Measurements from ENCODE around the gene SORCS3.

SORCS3 gene

DNA sequence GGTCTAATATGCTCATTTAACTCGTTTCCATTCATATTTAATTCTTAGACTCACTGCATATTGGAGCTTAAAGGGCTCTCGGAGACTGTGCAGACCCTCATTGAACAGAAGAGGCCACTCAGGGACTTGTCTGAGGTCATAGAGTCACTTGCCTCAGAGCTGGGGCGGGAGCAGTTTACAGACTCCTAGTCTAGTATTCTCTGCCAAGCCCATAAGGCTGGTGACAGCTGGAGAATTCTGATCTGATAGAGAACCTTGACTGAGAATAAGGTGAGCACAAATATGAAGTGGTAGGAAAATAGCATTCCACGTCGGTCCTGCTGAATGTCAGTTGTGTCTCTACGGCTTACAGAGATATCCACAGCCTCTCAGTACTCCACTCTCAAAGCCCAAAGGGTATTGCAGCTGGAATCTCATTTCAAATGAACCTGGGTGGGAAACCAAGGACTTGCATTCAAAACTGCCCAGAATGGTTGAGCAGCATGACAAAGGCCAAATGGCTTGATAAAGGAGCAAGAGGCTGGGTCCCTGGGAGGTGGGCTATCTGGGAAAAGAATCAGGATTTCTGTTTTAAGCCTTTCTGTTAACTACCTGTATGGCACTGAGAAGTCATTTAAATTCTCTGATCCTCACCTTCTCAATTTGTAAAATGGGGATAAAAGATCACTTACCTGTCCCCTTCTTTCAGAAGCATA is 283.2 kb downstream of the SORCS3 start:
- no peak for DNase-seq

DNA sequence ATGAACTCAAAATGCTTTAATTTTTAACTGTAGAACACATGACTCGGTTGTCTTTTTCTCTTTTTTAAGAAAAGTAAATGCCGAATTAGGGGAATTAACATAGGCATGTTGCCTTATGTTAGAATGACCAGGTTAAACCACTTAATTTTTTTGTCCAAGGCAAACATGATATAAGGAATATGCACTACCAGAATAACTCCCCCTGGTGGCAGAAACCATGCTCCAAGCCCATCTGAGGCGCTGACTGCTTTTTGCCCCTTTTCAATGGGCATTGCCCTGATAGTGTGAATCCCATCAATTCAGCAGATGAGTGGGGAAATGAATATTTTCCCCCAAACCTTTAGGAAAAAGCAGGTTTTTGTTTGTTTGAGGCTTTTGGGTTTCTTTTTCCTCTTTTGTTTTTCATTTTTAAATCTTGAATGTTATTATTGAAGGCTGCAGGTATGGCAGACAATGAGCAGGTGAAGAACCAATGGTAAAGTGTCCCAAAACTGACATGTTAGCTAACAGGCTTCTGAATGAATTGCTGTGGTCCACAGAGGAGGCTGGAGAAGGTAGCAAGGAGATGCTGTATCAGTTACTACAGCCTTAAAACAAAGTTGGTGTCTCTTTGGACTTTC is 284.3 kb downstream of the SORCS3 start:
- DNase-seq, result peak in 1 of 5 experiments; percentile 22

DNA sequence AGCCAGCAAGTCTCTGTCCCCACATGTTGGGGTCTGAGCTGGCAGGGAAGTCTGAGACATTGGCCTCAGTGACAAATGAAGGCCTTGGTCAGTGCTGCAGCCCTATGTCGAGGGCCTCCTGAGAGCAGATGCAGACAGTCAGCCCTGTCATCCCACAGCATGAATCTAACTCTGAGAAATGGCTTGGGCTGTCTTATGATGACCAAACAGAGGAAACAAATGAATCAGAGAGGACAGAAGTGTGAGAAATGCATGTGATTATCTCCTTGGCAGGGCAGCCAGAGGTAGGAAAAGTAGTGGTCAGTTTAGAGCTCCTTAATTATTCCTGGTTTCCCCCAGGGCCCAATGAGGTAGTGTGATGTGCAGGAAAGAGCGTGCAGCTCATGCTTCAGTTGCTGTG is 287.6 kb downstream of the SORCS3 start:
- DNase-seq, result no peak

DNA sequence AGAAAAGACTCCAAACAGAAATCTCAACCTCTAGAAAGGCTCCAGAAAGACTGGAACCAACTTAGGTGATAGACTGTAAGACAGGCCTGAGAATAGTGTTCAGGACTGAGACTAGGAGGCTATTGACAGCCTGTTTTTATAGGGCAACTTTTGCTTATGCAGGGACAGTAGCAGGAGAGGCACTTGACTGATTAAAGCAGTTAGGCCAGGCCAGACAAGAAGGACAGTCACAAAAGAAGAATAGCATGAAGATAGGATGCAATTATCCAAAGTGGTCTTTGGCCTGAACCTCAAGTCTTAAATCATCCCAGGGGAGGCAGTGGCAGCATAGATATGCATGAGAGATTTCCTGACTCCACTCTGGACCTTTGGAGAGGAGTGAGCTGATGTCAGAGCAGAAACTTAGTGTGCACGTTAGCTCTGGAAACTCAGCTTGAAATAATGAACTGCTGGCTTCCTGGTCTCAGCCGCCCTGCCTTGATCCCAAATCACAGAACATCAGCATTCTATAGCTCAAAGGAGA is 290.6 kb downstream of the SORCS3 start:
- DNase-seq, result no peak

DNA sequence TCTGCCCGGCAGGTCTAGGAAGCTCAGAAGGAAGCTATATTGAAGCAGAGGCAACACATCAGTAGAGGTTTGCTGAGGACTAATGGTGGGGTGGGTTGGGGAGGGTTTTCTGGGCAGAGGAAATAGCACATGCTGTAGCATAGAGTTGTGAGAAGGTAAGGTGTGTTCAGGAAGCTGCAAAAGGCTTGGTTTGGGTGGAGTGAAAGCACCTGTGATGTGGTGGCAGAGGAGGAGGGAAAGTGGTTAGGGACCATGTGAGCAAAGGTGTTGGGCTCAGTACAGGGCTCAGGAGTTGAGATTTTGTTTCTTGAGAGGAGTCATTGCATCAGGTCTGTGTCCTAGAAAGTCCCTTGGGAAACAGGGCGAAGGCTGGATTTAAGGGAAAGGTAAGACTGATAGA is 294.6 kb downstream of the SORCS3 start:
- no peak for DNase-seq

DNA sequence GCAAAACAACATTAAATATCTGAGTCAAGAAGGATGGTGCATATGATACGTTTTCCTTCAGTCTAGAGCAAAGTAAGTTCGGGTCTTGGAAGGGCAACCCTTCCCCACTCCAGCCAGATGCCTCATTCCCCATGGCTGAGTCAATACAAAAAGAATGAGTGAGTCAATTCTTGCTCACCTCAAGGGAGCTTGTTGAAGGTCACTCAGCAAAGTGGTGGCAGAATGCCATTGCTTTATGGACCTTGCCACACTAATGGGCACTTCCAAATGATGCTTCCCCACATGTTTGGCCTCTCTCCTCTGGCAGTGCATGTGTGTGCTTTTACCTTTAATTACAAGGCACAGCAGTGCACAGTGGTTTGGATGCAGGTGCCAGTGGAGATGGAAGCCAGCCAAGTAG is 296.5 kb downstream of the SORCS3 start:
- no peak for DNase-seq

DNA sequence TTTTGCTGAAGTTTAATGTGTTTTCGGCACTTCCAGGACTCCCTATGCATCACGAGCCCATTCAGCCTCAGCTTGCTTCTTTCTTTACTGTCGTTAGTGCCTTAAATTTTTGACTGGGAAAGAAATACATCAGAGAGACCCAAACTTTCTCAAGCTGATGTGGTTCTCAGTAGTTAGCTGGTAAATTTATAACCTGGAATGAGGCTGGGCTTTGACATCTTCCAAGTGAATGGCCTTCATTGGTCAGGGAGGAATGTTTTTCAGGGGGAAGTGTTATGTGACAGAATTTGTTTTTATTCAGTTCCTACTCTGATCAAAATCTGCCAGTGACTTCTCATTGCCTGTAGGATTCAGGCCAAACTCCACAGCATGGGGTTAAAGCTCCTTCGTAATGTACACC is 296.9 kb downstream of the SORCS3 start:
- no peak for DNase-seq

DNA sequence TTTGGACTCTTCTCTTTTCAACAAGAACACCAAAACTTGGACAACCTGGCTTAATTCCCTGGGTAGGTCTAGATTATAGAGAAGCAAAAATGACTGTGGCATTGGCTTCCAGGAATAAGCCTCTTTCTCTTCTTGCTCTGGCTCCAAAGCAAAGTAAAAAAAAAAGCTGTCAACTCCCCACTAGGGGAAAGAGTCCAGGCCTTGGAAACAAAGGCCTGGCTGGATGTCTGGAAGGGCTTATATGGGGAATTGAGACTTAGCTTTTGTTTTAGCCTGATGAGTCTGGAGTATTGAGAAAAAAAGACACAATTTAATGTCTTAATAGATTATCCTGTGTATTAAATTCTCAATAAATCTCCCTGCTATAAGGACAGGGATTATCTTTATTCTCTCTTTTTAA is 300.6 kb downstream of the SORCS3 start:
- no peak for DNase-seq

DNA sequence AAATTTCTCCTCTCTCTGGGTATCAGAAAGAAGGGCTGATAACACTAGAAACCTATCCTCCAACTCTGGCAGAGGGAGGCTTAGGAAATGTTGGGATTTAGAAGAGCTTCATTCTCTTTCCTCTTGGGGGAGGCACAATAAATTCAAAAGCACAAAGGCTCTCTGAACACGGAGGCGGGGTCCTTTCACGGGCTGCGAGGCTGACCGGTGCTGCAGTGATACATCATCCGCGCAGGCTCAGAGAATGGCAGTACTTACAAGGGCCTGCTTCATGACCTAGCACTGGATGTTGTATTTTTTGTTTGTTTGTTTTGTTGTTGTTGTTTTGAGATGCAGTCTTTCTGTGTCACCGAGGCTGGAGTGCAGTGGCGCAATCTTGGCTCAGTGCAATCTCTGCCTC is 306.2 kb downstream of the SORCS3 start:
- DNase-seq, result no peak

DNA sequence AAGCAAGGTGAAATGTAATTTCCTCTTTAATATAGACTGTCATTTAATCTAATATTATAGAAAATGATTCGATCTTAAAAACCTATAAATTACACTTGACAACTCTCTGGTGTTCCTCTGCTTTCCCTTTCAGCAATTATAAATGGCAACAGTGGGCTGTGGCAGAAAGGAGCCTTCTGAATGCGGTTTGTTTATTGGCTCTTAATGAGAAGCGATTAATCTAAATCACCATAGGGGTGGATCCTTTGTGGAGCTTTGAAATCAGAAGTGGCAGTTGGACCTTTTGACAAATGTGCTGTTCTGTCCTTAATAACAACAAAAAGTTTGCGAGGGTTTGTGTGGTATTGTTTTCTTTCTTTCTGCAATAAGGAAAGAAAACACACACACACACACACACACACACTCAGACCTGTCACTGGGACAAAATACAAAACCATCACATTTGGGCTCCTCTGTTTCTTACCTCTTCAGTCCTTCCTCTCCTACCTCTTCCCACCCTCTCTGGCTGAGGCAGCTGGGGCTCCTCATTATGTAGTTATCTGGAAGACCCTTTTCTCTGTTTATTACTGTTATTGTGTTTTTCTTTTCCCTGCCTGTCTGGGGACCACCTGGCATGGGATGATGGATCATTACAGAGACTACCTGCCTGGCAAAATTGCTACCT is 316.2 kb downstream of the SORCS3 start:
- DNase-seq, result no peak

DNA sequence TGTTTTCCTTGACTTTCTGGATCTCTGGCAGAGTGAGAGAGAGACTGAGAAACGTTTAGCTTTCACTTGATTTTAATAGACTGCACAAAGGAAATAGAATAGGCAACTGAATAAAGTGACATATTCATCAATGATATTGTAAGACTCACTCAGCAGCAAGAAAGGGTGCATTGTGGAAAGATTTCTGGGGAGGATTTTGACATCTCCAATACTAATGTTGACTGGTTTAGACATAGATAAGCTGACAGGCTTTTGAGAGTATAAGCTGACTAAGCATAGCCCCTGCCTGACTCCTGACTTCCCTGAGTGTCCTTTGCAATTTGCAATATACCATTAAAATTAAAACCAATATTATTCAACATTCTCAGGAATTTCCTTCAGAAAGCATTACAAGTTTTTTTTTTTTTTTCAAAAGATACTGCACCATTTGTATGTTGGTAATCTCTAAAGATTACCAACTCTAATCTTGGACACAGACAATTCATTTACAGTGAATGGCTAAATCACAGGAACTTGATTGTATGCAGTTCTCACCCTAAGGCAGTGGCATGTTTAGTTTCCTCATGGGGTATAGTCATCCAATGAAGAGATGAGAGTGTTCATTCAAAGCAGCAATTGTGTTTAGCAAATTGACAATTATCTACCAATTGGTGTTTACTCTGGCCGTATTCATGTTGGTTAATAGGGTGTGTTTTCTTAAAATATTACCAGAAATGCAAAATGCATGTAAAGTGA is 325.6 kb downstream of the SORCS3 start:
- DNase-seq, result no peak

DNA sequence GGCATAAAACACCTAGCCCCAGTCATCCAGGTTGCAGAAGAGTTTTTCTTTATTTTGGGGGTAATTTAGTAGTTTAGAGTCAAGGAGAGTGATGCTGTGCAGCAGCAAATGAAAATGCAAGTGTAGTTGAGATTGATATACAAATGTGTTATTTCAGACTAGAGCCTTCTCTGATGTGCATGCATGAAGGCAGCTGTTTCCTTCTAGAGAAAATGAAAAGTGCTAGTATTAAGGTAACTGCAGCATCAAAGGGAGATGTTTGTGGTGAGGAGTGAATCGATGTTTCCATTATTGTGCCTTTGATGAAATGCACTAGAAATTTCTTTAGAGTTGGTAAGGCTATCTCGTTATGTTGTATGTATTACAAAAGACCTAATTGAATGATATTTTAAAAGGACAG is 339.3 kb downstream of the SORCS3 start:
- DNase-seq, result no peak

DNA sequence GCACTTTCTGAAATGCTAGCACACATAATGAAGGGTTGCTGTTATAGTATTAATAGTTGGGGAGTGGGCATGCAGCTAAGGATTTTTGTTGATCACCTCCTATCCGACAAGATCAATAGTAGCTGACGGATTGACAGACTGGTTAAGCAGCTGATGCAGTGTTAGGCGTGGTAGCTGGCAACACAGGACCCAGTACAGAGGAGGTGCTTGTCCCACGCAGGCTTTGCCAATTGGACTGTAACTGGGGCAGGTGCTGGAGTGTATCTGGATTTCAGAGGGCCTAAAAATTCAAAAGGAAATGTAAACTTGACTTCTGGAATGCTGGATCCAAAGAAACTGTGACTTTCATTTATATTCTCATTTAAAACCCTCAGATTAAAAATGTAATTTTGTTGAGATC is 340.9 kb downstream of the SORCS3 start:
- no peak for DNase-seq

DNA sequence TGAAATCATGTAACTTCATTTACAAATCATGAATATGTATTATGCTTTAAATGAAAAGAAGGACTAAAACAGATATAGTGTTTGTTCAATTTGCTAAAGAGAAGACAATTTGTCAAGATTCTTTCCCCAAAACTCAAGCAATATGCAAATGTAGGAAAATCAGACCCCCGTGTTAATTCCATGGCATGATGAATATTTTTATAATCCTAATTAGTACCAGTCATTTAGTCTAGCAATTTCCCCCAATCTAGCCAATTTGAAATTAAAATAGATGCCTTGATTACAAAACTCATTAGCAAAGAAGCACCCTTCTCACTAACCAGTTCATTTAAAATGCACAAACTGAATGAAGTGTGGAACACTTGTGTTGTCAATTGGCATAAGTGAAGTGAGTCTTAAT is 347.6 kb downstream of the SORCS3 start:
- DNase-seq, result no peak

DNA sequence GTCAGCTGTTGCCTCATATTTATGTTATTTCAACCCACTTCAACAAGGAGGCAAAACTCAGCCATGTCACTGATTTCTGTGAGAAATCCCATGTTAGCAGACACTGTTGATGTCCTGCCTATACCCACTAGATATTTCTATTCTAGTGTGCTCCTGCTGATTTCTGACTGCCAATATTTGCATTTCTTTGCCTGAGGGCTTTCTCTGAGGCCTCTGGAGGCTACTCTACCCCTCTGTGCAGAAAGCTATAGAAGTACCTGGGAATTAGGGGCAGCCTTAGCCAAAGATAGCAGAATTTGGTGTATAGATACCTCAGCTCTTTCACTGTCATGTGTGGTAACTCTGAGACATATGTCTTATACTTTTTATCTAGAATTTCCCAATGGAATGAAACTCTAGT is 348.8 kb downstream of the SORCS3 start:
- DNase-seq, result no peak

DNA sequence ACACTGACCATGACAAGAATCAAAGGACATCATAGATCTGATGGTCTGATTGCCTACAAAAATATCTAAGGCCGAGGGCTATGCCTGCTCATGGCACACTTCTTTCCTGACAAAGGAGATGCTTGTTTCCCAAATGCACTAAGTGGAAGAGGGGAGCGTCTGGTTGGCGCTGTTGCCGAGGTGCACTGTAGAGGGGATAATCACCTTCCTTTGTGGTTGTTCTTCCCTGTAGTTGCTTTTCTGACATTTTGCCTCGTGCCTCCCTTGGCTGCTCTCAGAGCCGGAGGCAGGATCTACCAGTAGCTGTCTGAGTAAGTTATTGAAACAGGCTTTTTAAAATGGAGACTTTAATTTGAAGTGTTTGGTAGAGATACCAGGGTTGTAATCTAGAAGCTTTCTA is 352.0 kb downstream of the SORCS3 start:
- DNase-seq, result no peak

DNA sequence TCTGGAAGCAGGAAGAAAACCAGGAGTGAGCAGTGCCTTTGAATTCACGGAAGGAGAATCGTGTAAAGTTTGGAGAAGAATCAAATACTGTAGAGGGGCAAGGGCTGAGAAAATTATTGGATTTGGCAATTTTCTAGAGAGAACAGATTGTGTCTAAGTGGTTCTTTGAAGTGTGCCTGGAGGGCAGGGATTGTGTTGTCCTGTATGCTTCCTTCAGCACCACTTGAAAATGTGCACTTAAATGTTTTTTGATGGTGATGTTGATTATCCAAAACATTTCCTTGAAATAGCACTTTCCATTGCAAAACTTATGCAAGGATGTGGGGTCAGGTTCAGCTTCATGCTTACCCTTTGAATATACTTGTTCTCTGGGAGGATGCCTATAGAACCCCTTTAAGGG is 360.2 kb downstream of the SORCS3 start:
- no peak for DNase-seq

DNA sequence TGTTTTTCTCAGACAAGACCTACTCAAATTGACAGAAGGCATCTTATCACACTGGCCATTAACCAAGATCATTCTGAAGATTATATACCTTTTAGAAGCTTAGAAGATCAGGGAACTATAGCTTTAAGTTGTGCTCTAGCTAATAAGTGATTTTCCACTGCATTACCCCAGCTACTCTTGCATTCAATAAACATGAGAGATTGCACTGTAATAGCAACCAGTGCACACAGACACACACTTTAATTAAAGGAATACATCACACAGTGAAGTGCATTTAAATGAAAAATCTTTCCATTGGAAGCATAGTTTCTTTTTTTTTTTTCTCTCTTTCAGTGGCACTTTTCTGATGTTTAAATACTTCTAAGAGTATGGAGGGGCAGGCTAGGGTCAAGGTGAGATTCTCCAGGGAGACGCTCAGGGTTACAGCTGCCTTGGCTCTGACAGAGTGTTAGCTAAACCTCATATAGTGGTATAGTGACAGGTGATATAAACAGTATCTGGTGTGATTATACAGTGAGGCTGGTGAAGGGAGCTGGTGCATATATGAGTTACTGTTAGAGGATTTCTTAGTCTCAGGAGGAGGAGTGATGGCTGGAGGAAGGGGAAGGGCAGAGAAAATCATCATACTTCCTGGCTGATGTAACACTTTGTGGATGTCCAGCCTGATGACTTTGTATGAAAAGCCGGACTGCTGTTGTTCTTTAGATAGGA is 369.5 kb downstream of the SORCS3 start:
- DNase-seq, result no peak

DNA sequence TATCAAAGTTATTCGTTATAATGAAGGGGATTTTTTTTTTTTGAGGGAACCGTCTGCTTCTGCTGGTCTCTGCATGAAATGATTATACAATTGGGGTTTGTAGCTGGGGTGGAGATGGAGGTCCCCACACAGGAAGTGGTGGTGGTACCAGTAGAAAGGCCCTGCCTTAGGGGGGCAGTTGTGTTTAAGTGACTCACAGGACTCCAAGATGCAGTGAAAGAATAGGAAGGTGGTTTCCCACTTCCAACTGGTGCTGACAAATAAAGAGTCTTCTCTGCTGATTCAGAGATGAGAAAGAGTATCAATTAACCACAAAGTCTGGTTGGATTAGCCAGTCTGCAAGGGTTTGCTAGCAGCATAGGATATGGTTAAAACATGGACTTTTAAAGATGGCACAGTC is 376.0 kb downstream of the SORCS3 start:
- peak in 1 of 5 experiments; percentile 27 for DNase-seq

DNA sequence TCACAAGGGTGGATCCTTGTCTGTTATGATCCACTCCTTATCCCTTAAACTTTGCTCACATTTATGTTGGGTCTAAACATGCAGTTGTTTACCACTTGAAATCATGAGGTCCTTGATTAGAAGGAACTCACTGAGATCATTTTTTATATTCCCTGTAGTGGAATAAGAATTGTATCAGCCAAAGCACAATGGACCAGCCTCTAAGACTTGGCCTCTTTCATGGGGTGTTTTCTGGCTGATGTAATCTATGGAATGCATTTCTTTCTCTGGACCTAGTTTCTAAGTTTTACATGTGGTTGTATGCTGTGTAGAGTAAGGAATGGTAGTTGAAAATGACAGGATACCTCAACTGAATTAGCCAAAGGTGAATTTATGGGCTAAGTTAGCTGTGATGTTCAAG is 376.6 kb downstream of the SORCS3 start:
- DNase-seq, result no peak

DNA sequence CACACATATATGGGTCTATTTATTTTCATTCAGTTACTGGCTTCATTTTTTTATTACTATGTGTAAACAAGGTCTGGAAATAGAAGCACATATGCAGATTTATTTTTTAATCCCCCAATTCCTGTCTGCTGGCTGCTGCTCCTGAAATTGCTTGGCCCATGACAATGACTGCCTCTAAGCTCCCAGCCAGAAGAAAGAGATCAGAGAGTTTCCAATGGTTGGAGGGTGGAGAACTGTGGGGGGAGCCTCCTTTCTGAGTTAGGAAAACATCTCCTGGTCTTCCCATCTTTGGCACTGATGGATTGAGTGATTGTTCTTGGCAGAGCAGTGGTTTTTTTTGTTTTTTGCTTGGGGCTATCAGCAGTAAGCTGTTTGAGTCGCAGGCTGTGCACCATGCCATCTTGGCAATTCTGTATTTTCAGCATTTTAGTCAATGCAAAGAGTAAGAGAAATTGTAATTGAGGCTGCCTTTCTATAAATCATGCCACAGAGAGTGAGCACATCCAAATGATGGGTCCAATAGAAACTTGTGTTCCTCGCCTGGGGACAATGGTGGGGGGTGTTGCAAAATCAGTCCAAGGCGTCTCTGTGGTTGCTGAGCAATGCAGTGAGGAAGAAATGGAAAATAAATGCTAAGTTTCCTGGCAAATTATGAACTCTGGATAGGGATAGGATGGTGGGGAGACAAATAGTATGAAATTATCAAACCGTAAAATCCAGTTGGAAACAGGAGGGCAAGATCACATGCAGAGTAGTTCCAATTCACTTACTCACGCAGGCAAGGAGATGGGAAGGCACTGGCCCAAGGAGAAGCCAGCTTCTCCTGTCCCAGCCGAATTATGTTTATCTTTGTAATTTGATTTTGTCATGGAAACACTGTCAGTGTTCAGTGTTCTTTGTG is 382.4 kb downstream of the SORCS3 start:
- DNase-seq, result no peak

DNA sequence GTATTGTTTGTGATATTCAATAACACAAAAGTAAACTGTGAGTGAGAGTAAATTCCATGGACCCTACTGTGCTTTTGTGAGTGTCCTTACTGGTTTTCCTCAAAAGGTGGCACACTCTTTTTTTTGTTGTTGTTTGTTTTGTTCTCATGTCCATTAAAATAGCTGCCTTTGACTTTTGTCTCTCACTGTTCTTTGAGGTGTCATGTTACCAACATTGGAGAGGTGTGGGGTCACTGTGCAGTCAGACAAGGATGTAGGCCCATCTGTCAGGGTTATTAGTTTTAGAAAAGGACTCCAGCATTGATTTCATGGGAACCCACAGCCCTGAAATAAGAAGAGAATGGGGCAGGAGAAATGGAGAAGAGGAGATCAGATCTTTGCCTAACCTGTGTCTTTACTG is 383.1 kb downstream of the SORCS3 start:
- no peak for DNase-seq

Data from T-helper 2 cell (primary cell).